HepG2 (cell line): ENCODE measurements around the gene ALDH7A1. TPM values are rescaled to one million over a fixed set of nuclear protein-coding genes. Genes with fewer than 3 reads are reported as not detected.
A peak's percentile ranks its signal among the peaks of the same experiment; 100 is the strongest.

Experiments used
- ARNT ChIP-seq: fragments of 450-650 bp; IDR thresholded peaks from 2 replicates; pipeline ENCODE4 v1.6.1; 2017
- BRCA1 ChIP-seq: sonication (generic); formaldehyde crosslinking; IDR thresholded peaks from 2 replicates; pipeline ENCODE4 v1.4.0; 2020; ENCODE audit warnings: missing genetic modification reagents
- CEBPZ ChIP-seq: IDR thresholded peaks from 2 replicates; pipeline ENCODE4 v1.6.1; 2012; ENCODE audit warnings: low read length, improper control_type of control experiment
- MBNL3 ChIP-seq: fragments of 250-450 bp; sonication (Bioruptor Pico); conservative IDR thresholded peaks from 2 replicates; pipeline ENCODE4 v1.8.0; 2022; ENCODE audit warnings: mild to moderate bottlenecking, inconsistent platforms
- PRDM15 ChIP-seq: sonication (generic); formaldehyde crosslinking; IDR thresholded peaks from 2 replicates; pipeline ENCODE4 v1.4.0; 2020; ENCODE audit warnings: missing genetic modification reagents
- SMARCE1 ChIP-seq: fragments of 450-650 bp; IDR thresholded peaks from 2 replicates; pipeline ENCODE4 v1.6.1; 2017; ENCODE audit warnings: borderline replicate concordance
- ZBTB34 ChIP-seq: sonication (generic); formaldehyde crosslinking; IDR thresholded peaks from 2 replicates; pipeline ENCODE4 v1.8.0; 2022; ENCODE audit warnings: mild to moderate bottlenecking, missing genetic modification reagents
- ZNF280D ChIP-seq: sonication (generic); formaldehyde crosslinking; IDR thresholded peaks from 2 replicates; pipeline ENCODE4 v1.5.1; 2020; ENCODE audit warnings: mild to moderate bottlenecking, missing genetic modification reagents
- ZNF292 ChIP-seq: sonication (generic); formaldehyde crosslinking; IDR thresholded peaks from 2 replicates; pipeline ENCODE4 v1.8.1; 2022; ENCODE audit warnings: mild to moderate bottlenecking, low read depth, missing genetic modification reagents, borderline replicate concordance
- ZNF30 ChIP-seq: sonication (generic); formaldehyde crosslinking; IDR thresholded peaks from 2 replicates; pipeline ENCODE4 v1.5.0; 2020; ENCODE audit warnings: mild to moderate bottlenecking, missing genetic modification reagents
- ZNF33A ChIP-seq: sonication (generic); formaldehyde crosslinking; IDR thresholded peaks from 2 replicates; pipeline ENCODE4 v1.5.1; 2020; ENCODE audit warnings: missing genetic modification reagents, mild to moderate bottlenecking, moderate library complexity, borderline replicate concordance
- ZNF572 ChIP-seq: sonication (generic); formaldehyde crosslinking; IDR thresholded peaks from 2 replicates; pipeline ENCODE4 v1.5.1; 2020; ENCODE audit warnings: mild to moderate bottlenecking, missing genetic modification reagents
- ZNF614 ChIP-seq: IDR thresholded peaks from 2 replicates; pipeline ENCODE4 v1.6.1; 2018; ENCODE audit warnings: missing biosample characterization, missing genetic modification reagents, inconsistent platforms, borderline replicate concordance
- ZNF710 ChIP-seq: sonication (generic); formaldehyde crosslinking; IDR thresholded peaks from 2 replicates; pipeline ENCODE4 v1.5.0; 2020; ENCODE audit warnings: mild to moderate bottlenecking, missing genetic modification reagents, borderline replicate concordance
- polyA plus RNA-seq, 8 experiments: library from polyadenylated mRNA; depleted of rRNA in 3 of 8; stranded (reverse) in 7 of 8; unstranded in 1 of 8; fragments of >200 nt; fragmentation: Illumina TruSeq in 4 of 8; extraction: Trizol in 4 of 8; gene quantifications; 2 replicates each; pipeline versions ENCODE4 v1.2.1 to v1.2.3, GENCODE V29; 2011 to 2016; ENCODE audit warnings: low read depth in 4 of 8, missing spikeins in 1 of 8, mixed read lengths in 1 of 8; ENCODE audit not compliant: insufficient read depth in 1 of 8
- total RNA-seq, 5 experiments: library from RNA; depleted of rRNA; stranded (reverse); fragments of >200 nt; fragmentation: Illumina TruSeq; extraction: Trizol; gene quantifications; 2 replicates each; pipeline ENCODE4 v1.2.3, GENCODE V29; 2016; ENCODE audit warnings: low read depth in 1 of 5

Gene ALDH7A1
- total and polyA plus RNA-seq, 2 of the 13 experiments (the other 11 are each of a cell fraction or from before 2014, with no cell fraction given), result 69.0 to 100 TPM

GRCh38 chr5:126594748-126595485, at the start of gene ALDH7A1 (continued):
- peak; percentile 83; the same call in 1 of the 2 replicates for TF ChIP-seq ZNF614 (CRISPR knock-in tag)
- no peak; the same call in 1 of the 2 replicates for TF ChIP-seq ZNF572 (CRISPR knock-in tag)
- TF ChIP-seq ZNF280D, result no peak
- TF ChIP-seq ARNT, result no peak
- TF ChIP-seq ZNF292 (CRISPR knock-in tag), result peak; percentile 59; the same call in 1 of the 2 replicates
- no peak for TF ChIP-seq MBNL3 (CRISPR knock-in tag)
- TF ChIP-seq BRCA1, result peak; percentile 89; the same call in 1 of the 2 replicates
- TF ChIP-seq CEBPZ, result no peak
- peak; percentile 53; the same call in 1 of the 2 replicates for TF ChIP-seq PRDM15 (CRISPR knock-in tag)
- 0 out of 2 replicates have a peak, but pooled peaks have one; percentile 16 for TF ChIP-seq ZNF33A (CRISPR knock-in tag)
- TF ChIP-seq ZNF30 (CRISPR knock-in tag), result no peak
- TF ChIP-seq ZBTB34 (CRISPR knock-in tag), result peak; percentile 42; the same call in 1 of the 2 replicates
- TF ChIP-seq SMARCE1, result no peak
- TF ChIP-seq ZNF710 (CRISPR knock-in tag), result peak; percentile 55; the same call in 1 of the 2 replicates
